HepG2 (cell line): ENCODE measurements around the gene ZNF141. TPM values are rescaled to one million over a fixed set of nuclear protein-coding genes. Genes with fewer than 3 reads are reported as not detected.

Experiments used
- ATAC-seq: fragments of 200-7000 bp; cut with Tn5 transposase; 3 replicates; pipeline ENCODE4 v1.9.1; 2020; ENCODE audit warnings: mild to moderate bottlenecking, moderate library complexity
- BruUV-seq: library from RNA; stranded (reverse); fragments of 400-500 nt; replicated peaks from 2 replicates; lab custom pipeline; 2021; lab: Mats Ljungman, UMichigan
- CTCF ChIA-PET: fragments of 300-600 bp; formaldehyde crosslinking; extraction: SDS; loops from one replicate; lab custom pipeline; 2021; ENCODE audit warnings: low total read pairs, inconsistent platforms, low intra/inter-chr PET ratio; lab: Yijun Ruan, JAX
- POLR2A ChIA-PET: fragments of 350-600 bp; sonication (Branson Sonifier 250); formaldehyde crosslinking; loops from one replicate; lab custom pipeline; 2020; ENCODE audit warnings: antibody characterized with exemption, inconsistent platforms; lab: Yijun Ruan, JAX
- DNase-seq: peaks from one replicate; pipeline ENCODE4 v3.0.0-alpha.2; 2015; ENCODE audit warnings: low spot score
- FAIRE-seq: peaks from 3 replicates; lab custom pipeline; 2011; peaks lifted over from hg19 to GRCh38; lab: Jason Lieb, UNC
- H2AFZ ChIP-seq: one replicate; pipeline ENCODE4 v1.6.1; 2011; ENCODE audit warnings: low read length, inconsistent platforms
- H3K27ac ChIP-seq: fragments of 300-600 bp; 3 replicates; pipeline ENCODE4 v1.8.0; 2011; ENCODE audit warnings: mixed run types, mild to moderate bottlenecking, mixed read lengths, low read length, inconsistent platforms; ENCODE audit not compliant: insufficient read depth; ENCODE audit errors: extremely low read length
- H3K27me3 ChIP-seq, 2 experiments: fragments of 200-600 bp in 1 of 2; 2 replicates in 1 of 2; 3 replicates in 1 of 2; pipeline versions ENCODE4 v1.6.0 to v1.8.0; 2011; ENCODE audit warnings: low read length in 2 of 2, mild to moderate bottlenecking in 2 of 2, moderate library complexity in 2 of 2, inconsistent platforms in 1 of 2; ENCODE audit not compliant: insufficient read depth in 2 of 2, control insufficient read depth in 1 of 2
- H3K36me3 ChIP-seq, 2 experiments: fragments of 200-600 bp in 1 of 2; replicated peaks in 1 of 2; 2 replicates in 1 of 2; 3 replicates in 1 of 2; pipeline versions ENCODE4 v1.5.1 to v1.8.0; 2011; ENCODE audit warnings: low read length in 2 of 2, inconsistent platforms in 1 of 2; ENCODE audit not compliant: insufficient read depth in 2 of 2, control insufficient read depth in 1 of 2
- H3K4me1 ChIP-seq: 2 replicates; pipeline ENCODE4 v1.5.1; 2012; ENCODE audit warnings: low read length, inconsistent platforms; ENCODE audit not compliant: insufficient read depth
- H3K4me2 ChIP-seq: 2 replicates; pipeline ENCODE4 v1.6.0; 2011; ENCODE audit warnings: low read depth, low read length, inconsistent platforms
- H3K4me3 ChIP-seq, 3 experiments: fragments of 200-600 bp in 1 of 3; sonication (generic), shearing (Covaris generic) in 1 of 3; replicated peaks in 1 of 3; 2 replicates each; pipeline ENCODE4 v1.5.1; 2011 to 2016; ENCODE audit warnings: low read length in 3 of 3, inconsistent platforms in 2 of 3, low read depth in 2 of 3, mild to moderate bottlenecking in 2 of 3, control low read depth in 1 of 3, mixed read lengths in 1 of 3; ENCODE audit not compliant: insufficient read depth in 1 of 3
- H3K79me2 ChIP-seq: one replicate; pipeline ENCODE4 v1.6.1; 2011; ENCODE audit warnings: low read length, inconsistent platforms; ENCODE audit not compliant: insufficient read depth
- H3K9ac ChIP-seq: 2 replicates; pipeline ENCODE4 v1.6.0; 2011; ENCODE audit warnings: mild to moderate bottlenecking, low read depth, low read length, inconsistent platforms; ENCODE audit not compliant: insufficient read depth
- H3K9me3 ChIP-seq: 2 replicates; pipeline ENCODE4 v1.5.1; 2012; ENCODE audit warnings: mild to moderate bottlenecking, low read length
- H4K20me1 ChIP-seq: 2 replicates; pipeline ENCODE4 v1.6.0; 2011; ENCODE audit warnings: inconsistent platforms, mild to moderate bottlenecking, low read length, moderate library complexity; ENCODE audit not compliant: insufficient read depth
- AGO1 ChIP-seq: fragments of 200-400 bp; formaldehyde crosslinking; IDR thresholded peaks from 2 replicates; pipeline ENCODE4 v1.6.1; 2017; ENCODE audit warnings: mild to moderate bottlenecking, low read depth, low read length, moderate library complexity; ENCODE audit not compliant: poor library complexity, severe bottlenecking
- DRAP1 ChIP-seq: IDR thresholded peaks from 2 replicates; pipeline ENCODE4 v1.6.1; 2016; ENCODE audit warnings: missing genetic modification reagents, missing compliant biosample characterization
- E2F5 ChIP-seq: sonication (generic); formaldehyde crosslinking; conservative IDR thresholded peaks from 2 replicates; pipeline ENCODE4 v1.4.0; 2020; ENCODE audit warnings: missing genetic modification reagents
- ETS1 ChIP-seq: sonication (generic); formaldehyde crosslinking; IDR thresholded peaks from 2 replicates; pipeline ENCODE4 v1.4.0; 2020; ENCODE audit warnings: missing genetic modification reagents
- EZH2 ChIP-seq: conservative IDR thresholded peaks from 2 replicates; pipeline ENCODE4 v1.6.1; 2012; ENCODE audit warnings: mild to moderate bottlenecking, low read depth, low read length, moderate library complexity
- HMGA1 ChIP-seq: sonication (generic); formaldehyde crosslinking; conservative IDR thresholded peaks from 2 replicates; pipeline ENCODE4 v1.4.0; 2020; ENCODE audit warnings: missing genetic modification reagents
- HOXA9 ChIP-seq: sonication (generic); formaldehyde crosslinking; IDR thresholded peaks from 2 replicates; pipeline ENCODE4 v1.8.1; 2022; ENCODE audit warnings: missing genetic modification reagents, mild to moderate bottlenecking, moderate library complexity, borderline replicate concordance
- RFX3 ChIP-seq: IDR thresholded peaks from 2 replicates; pipeline ENCODE4 v1.6.1; 2016; ENCODE audit warnings: missing biosample characterization, missing genetic modification reagents
- ZBTB46 ChIP-seq: sonication (generic); formaldehyde crosslinking; IDR thresholded peaks from 2 replicates; pipeline ENCODE4 v1.4.0; 2020; ENCODE audit warnings: mild to moderate bottlenecking, missing genetic modification reagents, borderline replicate concordance
- ZMAT5 ChIP-seq: sonication (generic); formaldehyde crosslinking; IDR thresholded peaks from 2 replicates; pipeline ENCODE4 v1.5.0; 2020; ENCODE audit warnings: mild to moderate bottlenecking, low read depth, missing genetic modification reagents, borderline replicate concordance
- ZNF260 ChIP-seq: sonication (generic); formaldehyde crosslinking; IDR thresholded peaks from 2 replicates; pipeline ENCODE4 v1.4.0; 2020; ENCODE audit warnings: missing genetic modification reagents, low read depth, mild to moderate bottlenecking, borderline replicate concordance
- ZNF703 ChIP-seq: sonication (generic); formaldehyde crosslinking; IDR thresholded peaks from 2 replicates; pipeline ENCODE4 v1.5.1; 2020; ENCODE audit warnings: missing genetic modification reagents, mild to moderate bottlenecking, moderate library complexity, borderline replicate concordance
- ZNF713 ChIP-seq: sonication (generic); formaldehyde crosslinking; IDR thresholded peaks from 2 replicates; pipeline ENCODE4 v1.4.0; 2020; ENCODE audit warnings: mild to moderate bottlenecking, missing genetic modification reagents
- WGBS: methylation state at CpG from one replicate; pipeline ENCODE4 v1.1.6; 2017; ENCODE audit warnings: low lambda C conversion rate; 5-methylcytosine and 5-hydroxymethylcytosine counted together
- in situ Hi-C: cut with HindIII; loops from 2 replicates; pipeline ENCODE4 v1.10.0; 2017; ENCODE audit warnings: low pct_unique_long_range_greater_than_20kb; ENCODE audit not compliant: extremely low pct_ligation_motif_present
- intact Hi-C: fragments of 100-400 bp; cut with micrococcal nuclease; formaldehyde crosslinking; loops from one replicate; pipeline ENCODE4 v1.10.0; 2022; ENCODE audit not compliant: unreplicated experiment
- polyA plus RNA-seq, 8 experiments: library from polyadenylated mRNA; depleted of rRNA in 3 of 8; stranded (reverse) in 7 of 8; unstranded in 1 of 8; fragments of >200 nt; fragmentation: Illumina TruSeq in 4 of 8; extraction: Trizol in 4 of 8; gene quantifications; 2 replicates each; pipeline versions ENCODE4 v1.2.1 to v1.2.3, GENCODE V29; 2011 to 2016; ENCODE audit warnings: low read depth in 4 of 8, missing spikeins in 1 of 8, mixed read lengths in 1 of 8; ENCODE audit not compliant: insufficient read depth in 1 of 8
- total RNA-seq, 5 experiments: library from RNA; depleted of rRNA; stranded (reverse); fragments of >200 nt; fragmentation: Illumina TruSeq; extraction: Trizol; gene quantifications; 2 replicates each; pipeline ENCODE4 v1.2.3, GENCODE V29; 2016; ENCODE audit warnings: low read depth in 1 of 5

Gene ZNF141
- total and polyA plus RNA-seq, 2 of the 13 experiments (the other 11 are each of a cell fraction or from before 2014, with no cell fraction given) = not detected

GRCh38 chr4:309807-310206 lies 27.8 kb upstream of the ZNF141 start:
- Histone ChIP-seq H3K4me3 (no peak overlapping the region), H3K4me1 (no peaks in the 10 kb centered on the region), H3K4me2 (no peak overlapping the region), H3K27ac (no peak overlapping the region), H2AFZ (no peak overlapping the region), H3K36me3 (no peaks in the 10 kb centered on the region), H3K27me3 (no peaks in the 10 kb centered on the region)
- no peak for DNase-seq
- in situ Hi-C loops = no loop called here
- TF ChIP-seq ZMAT5 (CRISPR knock-in tag) (no peak), ZBTB46 (CRISPR knock-in tag) (no peak), ZNF703 (CRISPR knock-in tag) (no peak), EZH2 (no peak)
- TF ChIP-seq, all 625 proteins: peak for 0
- no peak overlapping the region for H3K9ac ChIP-seq
- CTCF ChIA-PET = no interaction called here
- no peak for ATAC-seq
- POLR2A ChIA-PET = no interaction called here
- no TSS peak for BruUV-seq
- FAIRE-seq = no peak
- 0% methylated on average over 1 of the region's 1 CpG for WGBS
- peaks cover 88% of the 10 kb centered on the region for H3K9me3 ChIP-seq
- intact Hi-C loops = no loop called here
- H4K20me1 ChIP-seq = no peaks in the 10 kb centered on the region
- no peaks in the 10 kb centered on the region for H3K79me2 ChIP-seq

GRCh38 chr4:314296-314903 lies 23.2 kb upstream of the ZNF141 start:
- no TSS peak for BruUV-seq
- intact Hi-C loops (no loop called here), in situ Hi-C loops (no loop called here)
- CTCF ChIA-PET = no interaction called here
- H3K27ac ChIP-seq = no peak overlapping the region
- no peak overlapping the region for H3K4me2 ChIP-seq
- H3K9me3 ChIP-seq = peaks cover 93% of the 10 kb centered on the region
- POLR2A ChIA-PET = no interaction called here
- no peak overlapping the region for H2AFZ ChIP-seq
- no peaks in the 10 kb centered on the region for H3K4me1 ChIP-seq
- FAIRE-seq = no peak
- no peak for ATAC-seq
- H3K27me3 ChIP-seq = no peaks in the 10 kb centered on the region
- H3K79me2 ChIP-seq = no peaks in the 10 kb centered on the region
- H4K20me1 ChIP-seq = no peaks in the 10 kb centered on the region
- no peak overlapping the region for H3K9ac ChIP-seq
- no peak overlapping the region for H3K4me3 ChIP-seq
- no peaks in the 10 kb centered on the region for H3K36me3 ChIP-seq
- no CpG with 5 or more reads among the region's 1 CpG for WGBS
- no peak for DNase-seq
- TF ChIP-seq ZNF260 (CRISPR knock-in tag) (no peak), AGO1 (no peak), RFX3 (CRISPR knock-in tag) (no peak), ZNF713 (CRISPR knock-in tag) (no peak), ETS1 (CRISPR knock-in tag) (no peak), HOXA9 (CRISPR knock-in tag) (no peak), HMGA1 (no peak), E2F5 (no peak), DRAP1 (CRISPR knock-in tag) (no peak)
